Right hindlimb (tissue), 1 donor: ENCODE measurements around the gene REST.
"Not testable (repeated sequence)": the region's sequence is repeated elsewhere in the genome, so short reads cannot be mapped to it uniquely, and the experiment has no call there.

Experiments
- DNase-seq: peaks from one replicate; pipeline ENCODE4 v3.0.0-alpha.2; 2018

REST gene, protein sequence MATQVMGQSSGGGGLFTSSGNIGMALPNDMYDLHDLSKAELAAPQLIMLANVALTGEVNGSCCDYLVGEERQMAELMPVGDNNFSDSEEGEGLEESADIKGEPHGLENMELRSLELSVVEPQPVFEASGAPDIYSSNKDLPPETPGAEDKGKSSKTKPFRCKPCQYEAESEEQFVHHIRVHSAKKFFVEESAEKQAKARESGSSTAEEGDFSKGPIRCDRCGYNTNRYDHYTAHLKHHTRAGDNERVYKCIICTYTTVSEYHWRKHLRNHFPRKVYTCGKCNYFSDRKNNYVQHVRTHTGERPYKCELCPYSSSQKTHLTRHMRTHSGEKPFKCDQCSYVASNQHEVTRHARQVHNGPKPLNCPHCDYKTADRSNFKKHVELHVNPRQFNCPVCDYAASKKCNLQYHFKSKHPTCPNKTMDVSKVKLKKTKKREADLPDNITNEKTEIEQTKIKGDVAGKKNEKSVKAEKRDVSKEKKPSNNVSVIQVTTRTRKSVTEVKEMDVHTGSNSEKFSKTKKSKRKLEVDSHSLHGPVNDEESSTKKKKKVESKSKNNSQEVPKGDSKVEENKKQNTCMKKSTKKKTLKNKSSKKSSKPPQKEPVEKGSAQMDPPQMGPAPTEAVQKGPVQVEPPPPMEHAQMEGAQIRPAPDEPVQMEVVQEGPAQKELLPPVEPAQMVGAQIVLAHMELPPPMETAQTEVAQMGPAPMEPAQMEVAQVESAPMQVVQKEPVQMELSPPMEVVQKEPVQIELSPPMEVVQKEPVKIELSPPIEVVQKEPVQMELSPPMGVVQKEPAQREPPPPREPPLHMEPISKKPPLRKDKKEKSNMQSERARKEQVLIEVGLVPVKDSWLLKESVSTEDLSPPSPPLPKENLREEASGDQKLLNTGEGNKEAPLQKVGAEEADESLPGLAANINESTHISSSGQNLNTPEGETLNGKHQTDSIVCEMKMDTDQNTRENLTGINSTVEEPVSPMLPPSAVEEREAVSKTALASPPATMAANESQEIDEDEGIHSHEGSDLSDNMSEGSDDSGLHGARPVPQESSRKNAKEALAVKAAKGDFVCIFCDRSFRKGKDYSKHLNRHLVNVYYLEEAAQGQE

DNA sequence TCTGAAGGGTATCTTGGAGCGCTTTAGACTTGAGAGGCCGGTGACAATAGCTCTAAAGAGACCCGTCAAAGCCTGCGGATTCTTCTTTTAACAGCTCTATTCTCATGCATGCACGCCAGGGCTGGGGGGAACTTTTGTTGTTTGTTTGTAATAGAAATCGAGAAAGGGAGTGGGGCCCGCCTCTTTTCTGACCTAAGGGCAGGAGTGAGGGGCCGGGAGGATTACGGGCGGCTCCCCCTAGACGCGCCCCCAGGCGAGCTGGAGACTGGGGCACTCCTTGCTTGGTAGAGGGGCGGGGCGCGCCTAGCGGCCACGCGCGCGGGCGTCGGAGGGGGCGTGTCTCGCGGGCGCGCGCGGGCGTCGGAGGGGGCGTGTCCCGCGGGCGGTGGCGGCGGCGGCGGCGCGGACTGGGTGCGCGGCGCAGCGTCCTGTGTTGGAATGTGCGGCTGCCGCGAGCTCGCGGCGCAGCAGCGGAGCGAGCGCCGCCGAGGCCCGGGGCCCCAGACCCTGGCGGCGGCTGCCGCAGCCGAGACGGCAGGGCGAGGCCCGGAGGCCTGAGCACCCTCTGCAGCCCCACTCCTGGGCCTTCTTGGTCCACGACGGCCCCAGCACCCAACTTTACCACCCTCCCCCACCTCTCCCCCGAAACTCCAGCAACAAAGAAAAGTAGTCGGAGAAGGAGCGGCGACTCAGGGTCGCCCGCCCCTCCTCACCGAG lies at the start of gene REST:
Gene REST, plus strand, starts transcription at position 412 of the 717 bp plus-strand sequence. CDS start 2,739 bp downstream, outside the sequence.
- peak; percentile 87 for DNase-seq

DNA sequence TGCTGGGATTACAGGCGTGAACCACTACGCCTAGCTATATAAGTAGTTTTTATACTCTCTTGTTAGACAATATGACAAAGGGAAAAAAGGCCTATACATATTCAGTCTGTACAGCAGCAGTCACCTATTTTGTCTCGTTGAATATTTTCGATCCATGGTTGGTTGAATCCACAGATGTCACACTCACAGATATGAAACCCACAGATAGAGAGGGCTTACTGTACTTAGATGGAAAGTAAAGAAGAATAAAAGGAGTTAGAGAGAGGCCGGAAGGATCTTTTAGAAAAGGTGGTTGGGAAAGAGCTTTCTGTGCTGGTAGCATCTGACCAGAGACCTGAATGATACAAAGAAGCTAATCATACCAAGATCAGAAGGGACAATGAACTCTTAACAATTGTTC lies 47.9 kb upstream of the REST start:
- no peak for DNase-seq

DNA sequence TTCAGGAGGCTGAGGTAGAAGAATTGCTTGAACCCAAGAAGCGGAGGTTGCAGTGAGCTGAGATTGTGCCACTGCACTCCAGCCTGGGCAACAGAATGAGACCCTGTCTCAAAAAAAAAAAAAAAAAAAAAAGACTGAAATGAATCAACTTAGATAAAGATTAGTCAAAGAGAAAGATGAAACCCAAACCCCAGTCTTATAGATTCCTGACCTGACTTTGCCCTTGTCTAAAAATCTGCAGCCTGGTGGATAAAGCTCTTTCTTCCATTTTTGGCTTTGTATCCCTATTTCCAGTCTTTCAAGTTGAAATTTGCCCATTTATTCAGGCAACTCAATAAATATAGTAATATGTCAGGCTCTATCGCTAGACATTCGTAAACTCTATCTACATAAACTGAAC lies 46.9 kb upstream of the REST start:
- DNase-seq: no peak

DNA sequence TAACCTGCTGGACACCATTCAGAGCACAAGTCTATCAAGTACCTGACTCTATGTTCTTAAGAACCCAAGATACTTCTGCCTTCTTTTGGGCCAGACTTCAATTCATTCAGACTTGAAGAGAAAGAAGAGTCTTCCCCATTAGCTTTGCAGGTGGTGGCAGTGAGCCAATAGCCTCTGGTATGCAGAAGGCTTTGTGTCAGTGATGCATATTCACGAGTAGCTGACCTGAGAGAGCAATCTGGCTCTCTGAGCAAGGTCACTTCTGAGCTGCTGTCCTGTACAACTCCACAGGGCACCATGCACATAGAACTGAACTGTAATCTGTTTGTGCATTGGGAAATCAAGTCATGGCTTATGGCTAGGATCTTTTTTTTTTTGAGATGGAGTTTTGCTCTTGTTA lies 46.3 kb upstream of the REST start:
- no peak for DNase-seq

DNA sequence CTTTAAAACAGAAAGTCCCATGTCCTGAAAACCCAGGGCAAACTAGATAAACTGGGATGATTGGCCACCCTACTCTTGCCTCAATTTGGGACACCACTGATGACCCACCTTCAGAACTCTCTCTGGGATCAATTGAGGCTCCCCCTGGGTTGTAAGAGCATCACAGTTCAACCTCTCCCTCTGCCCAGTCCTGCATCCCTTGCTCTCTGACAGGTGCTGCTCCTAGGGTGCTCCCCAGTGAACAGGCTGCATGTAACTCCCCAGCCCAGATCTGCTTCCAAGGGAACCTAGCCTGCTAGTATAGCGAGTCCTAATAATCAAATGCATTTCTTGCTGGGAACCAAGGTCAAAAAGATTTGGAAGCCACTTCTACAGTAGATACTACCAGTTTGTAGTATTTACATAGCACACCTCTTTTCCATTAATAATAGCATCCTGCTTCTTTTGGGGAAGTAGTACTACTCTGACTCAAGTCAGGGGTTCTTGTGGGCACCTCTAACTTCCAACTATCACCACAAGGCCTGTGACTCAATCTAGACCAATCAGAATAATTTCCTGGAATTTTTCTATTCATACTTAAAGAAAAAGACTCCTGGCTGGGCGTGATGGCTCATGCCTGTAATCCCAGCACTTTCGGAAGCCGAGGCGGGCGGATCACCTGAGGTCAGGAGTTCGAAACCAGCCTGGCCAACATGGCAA lies 44.1 kb upstream of the REST start:
- DNase-seq: no peak

DNA sequence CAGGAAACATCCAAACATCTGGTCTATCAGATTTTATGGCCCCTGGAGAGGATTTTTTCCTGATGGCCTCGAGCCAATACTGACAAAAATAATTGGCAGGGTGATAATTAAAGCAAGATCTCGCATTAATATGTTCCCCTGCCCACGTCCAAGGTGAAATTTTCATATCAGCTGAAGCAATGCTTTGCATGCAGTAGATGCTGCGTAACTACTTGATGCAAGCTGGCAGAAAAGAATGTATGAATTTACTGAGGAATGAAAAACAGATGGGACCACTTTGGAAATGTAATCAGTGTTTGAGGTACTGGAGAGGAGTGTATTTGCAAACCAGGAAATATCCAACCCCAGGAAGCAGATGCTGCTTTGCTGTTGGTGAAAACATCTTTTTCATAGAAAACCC lies 36.8 kb upstream of the REST start:
- peak; percentile 64 for DNase-seq

DNA sequence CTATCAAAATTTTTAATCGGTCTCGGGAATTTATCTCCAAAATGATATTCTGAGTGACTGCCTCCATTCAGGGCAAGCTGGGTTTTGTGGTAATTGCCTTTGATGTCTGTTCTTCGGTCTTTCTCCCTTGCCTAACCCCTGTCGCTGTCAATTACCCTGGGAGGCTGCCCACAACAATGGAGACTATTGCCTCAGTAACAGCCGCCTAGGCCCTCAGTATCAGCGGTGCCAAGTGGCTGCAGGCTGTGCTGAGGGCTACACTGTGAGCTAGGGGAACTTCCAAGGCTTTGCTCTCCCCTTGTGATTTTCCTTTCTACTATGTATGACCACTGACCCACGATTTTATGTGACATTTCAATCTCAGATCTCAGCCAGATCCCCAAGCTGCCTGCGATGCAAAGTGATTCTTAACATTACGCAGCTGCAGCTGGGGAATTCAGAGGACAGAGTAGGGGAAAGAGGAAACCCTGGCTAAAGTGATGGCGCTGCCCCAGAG lies 36.3 kb upstream of the REST start:
- DNase-seq: peak; percentile 87

DNA sequence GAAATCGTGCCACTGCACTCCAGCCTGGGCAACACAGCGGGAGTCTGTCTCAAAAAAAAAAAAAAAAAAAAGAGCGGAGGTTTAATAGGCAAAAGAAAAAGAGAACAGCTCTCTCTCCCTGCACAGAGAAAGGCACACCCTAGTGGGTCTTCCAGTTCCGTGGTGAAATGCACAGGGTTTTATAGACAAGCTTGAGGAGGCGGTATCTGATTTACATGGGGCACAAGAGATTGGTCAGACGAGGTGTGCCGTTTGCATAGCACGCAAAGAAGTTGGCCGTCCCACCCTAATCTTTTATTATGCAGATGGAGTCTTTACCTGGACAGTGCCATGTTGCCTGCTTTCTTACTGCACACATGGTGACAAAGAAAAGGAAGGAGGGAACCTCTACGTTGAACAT lies 33.5 kb upstream of the REST start:
- no peak for DNase-seq

DNA sequence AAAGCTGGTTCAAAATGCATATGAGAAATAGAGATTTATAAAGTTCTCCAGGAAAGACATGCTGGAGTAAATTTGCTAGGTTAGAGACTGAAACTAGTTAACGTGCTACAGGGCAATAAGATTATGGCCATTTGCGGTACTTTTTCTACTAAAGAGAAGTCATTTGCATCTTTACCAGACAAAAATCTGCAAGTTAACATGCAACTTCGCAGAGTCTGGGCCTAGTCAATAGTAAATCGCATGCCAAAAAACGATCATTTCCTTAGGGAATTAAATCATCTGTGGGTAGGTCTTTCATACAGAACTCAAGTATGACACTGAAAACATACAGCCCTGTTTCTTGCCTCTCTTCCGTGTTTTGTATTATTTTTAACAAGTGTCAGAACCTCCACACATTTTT lies 32.8 kb upstream of the REST start:
- no peak for DNase-seq

DNA sequence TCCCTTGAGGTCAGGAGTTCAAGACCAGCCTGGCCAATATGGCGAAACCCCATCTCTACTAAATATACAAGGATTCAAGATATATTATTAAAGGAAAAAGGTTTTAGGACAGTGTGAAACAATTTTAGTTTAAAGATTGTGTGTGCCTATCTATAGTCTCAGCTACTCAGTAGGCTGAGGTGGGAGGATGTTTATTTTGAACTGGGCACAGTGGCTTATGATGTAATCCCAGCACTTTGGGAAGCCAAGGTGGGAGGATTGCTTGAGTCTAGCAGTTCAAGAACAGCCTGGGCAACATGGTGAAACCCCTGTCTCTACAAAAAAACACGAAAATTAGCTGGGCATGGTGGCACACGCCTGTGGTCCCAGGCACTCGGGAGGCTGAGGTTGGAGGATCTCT lies 31.4 kb upstream of the REST start:
- no peak for DNase-seq

DNA sequence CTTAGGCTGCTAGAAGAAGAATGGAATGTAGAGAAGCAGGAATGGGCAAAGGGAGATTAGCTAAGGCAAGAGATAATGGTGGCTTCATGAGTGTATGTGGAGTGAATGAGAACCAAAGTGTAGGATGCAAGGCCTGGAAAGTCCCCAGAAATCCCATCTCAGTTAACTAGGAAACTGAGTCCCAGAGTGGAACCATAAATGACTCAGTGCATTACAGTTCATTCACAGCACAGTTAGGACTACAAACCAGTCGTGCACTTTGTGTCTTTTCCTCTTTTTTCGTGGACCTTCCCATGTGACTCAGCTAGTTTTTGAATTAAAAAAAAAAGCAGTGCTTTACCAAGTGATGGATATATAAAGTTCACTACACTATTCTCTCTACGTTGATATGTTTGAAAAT lies 27.7 kb upstream of the REST start:
- no peak for DNase-seq

DNA sequence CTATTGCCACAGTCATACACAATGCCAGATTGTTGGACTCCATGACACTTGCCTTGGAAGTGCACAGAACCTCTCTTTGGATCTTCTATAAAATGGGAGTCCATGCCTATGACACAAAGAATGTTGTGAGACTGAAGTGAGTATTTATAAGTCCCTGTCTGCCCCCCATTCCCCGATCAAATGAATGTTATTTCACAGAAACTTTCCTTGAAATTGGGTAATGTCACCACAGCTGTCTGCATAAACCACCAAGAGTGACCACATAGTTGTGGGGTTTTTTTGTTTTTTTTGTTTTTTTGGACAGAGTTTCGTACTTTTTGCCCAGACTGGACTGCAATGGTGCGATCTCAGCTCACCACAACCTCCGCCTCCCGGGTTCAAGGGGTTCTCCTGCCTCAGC lies 27.1 kb upstream of the REST start:
- no peak for DNase-seq

DNA sequence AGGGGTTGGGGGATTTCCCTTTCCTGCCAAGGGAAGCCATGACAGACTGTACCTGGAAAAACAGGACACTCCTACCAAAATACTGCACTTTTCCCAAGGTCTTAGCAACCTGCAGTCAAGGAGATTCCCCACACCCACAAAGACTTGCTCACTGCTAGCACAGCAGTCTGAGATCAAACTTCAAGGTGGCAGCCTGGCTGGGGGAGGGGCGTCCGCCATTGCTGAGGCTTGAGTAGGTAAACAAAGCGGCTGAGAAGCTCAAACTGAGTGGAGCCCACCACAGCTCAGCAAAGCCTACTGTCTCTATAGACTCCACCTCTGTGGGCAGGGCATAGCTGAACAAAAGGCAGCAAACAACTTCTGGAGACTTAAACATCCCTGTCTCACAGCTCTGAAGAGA lies 23.2 kb upstream of the REST start:
- DNase-seq: not testable (repeated sequence)

DNA sequence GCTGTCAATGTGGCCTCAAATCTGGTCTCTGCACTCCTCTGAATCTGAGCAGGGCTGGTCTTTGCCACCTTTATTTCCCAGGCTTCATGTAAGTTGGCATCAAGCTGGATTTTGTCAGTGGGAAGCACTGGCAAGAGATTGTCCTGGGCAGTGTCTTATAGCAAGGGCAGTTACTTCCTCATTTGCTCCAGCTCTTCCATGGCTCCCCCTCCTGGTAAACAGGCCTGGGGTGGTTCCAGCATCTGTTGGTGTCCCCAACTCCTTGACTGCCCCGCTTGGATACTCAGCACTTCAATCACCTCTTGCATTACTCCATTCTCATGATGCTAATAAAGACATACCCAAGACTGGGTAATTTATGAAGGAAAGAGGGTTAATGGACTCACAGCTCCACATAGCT lies 15.0 kb upstream of the REST start:
- DNase-seq: no peak

DNA sequence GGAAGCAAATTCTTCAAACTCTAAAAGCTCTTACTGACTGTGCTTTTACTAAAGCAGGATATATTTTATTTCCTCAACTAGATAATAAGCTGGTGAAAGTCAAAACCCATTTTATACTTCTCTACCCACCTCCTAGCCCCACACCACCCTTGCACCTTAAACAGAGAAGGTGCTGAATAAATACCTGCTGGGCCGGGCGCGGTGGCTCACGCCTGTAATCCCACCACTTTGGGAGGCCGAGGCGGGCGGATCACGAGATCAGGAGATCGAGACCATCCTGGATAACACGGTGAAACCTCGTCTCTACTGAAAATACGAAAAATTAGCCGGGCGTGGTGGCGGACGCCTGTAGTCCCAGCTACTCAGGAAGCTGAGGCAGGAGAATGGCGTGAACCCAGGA lies 9.9 kb upstream of the REST start:
- DNase-seq: not testable (repeated sequence)

DNA sequence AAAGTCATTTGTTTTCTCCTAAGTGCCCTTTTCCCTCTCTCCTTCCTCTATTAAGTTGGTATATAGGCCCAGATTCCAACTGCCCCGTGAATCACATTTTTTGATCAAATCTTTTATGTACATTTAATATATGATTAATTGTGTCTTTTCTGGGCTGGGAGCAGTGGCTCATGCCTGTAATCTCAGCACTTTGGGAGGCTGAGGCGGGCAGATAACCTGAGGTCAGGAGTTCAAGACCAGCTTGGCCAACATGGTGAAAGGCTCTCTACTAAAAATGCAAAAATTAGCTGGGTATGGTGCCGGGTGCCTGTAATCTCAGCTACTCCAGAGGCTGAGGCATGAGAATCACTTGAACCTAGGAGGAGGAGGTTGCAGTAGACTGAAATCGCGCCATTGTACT lies 7.5 kb upstream of the REST start:
- DNase-seq: not testable (repeated sequence)

DNA sequence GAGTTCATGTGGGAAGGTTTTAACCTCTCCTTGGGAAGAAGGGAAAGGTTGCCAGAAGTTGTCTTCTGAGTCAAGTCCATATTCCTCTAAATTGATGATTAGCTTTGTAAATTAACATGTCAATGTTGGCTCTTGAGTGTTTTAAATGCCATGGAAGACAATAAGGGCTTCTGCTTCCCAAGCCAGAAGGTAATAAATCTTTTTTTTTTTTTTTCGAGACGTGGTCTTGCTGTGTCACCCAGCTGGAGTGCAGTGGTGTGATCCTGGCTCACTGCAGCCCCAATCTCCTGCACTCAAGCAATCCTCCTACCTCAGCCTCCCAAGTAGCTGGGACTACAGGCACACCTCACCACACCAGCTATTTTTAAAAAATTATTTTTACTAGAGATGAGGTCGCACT lies 5.0 kb upstream of the REST start:
- DNase-seq: no peak

DNA sequence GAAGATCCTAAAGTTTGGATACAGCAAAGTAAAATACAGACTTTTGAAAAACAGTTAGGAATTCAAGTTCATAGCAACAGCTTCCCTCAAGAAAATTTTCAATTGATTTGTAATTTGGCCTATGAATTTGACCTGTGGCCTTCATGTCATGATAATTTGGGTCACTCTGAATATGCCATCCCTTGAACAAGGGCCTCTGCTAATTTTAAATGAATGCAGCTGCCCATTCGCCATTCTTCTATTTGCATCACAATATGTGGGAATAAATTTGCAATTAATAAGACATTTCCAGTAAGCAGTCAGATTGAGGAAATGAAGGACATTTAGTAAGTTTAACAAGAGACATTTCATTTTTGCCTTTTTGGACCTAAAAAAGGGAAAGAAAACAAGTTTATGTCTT lies 1.9 kb upstream of the REST start:
- DNase-seq: no peak

DNA sequence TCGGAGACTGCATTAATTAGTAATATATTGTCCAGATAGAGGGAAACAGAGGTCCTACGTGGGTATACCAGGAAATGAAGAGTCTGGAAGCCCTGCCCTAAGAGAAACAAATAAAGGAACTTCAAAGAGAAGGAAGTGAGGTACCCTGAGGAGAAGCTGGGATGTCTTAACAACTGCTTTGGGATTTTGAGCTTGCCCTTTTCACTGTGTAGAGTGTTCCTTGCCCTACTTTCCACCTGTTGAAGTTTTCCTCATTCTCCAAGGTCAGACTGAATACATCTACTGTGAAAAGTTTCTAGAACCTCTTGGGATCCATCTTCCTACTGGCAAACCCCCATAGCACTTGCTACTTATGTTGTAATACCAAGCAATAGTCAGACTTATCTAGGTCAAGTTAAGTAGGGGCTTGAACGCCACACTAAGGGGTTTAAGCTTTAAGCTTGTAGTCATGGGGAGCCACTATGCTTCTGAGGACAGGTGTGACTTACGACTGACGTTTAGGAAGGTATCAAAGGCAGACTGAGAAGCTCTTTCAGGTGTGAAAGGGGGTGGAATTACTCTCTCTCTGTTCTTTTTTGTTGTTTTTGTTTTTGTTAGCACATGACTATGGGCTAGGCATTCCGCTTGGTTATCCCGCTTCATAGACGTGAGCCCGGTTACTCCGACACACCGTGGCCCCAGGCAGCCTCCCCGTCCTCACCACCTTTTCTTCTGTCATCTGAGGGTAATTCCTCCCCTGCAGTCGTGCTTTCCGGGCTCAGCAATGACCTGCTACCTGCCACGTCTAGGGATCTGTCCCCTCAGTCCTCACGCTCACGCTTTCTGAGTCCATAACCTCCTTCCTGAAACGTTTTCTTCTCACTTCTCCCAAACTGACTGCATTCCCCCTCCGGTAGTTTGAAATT lies 959 bp upstream of the REST start:
- DNase-seq: peak; percentile 20

DNA sequence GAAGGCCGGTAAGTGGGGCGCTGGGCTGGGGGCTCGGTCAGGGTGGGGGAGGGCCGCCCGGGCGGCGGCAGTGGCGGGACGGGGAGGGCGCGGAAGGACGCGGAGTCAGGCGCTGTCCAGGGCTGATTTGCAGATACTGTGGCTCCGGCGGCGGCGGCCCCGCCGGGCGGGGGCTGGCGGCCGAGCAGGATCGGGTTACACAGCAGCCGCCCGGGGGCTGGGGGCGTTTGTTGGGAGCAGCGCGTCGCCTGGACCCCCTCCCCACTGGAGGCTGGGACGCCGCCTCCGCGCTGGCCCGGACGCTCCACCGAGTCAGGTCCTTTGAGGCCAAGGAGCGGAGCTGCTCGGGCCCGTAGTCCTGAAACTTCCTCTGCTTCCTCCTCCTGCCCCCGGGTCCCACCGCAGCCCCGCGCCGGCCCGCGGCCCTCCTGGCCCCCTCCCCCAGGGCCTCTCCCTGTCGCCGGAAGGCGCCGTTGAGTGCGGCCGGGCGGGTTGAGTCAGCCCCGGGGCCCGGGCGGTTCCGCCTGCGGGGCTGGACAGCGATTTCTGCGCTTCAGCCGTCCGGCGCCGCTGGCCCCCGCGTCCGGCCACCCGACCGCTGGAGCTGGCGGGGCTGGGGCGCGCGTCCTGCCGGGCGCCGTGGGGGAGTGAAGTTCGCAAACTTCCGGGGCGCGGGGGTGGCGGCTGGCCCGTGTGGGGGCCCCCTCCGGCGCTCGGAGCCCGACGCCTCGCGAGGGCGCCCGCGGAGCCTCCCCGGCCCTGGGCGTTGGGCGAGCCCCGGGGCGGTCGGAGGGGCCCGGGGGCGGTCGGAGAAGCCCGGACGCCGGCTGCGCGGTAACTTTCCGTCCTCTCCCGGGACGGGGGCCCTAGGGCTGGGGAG lies 746 bp downstream of the REST start:
- DNase-seq: peak; percentile 89
